Measurements from ENCODE around the gene ANKRD23.

ANKRD23 gene

GRCh38 chr2:96877042-96877451 is 33.2 kb upstream of the ANKRD23 start:
- DNase-seq (ENCODE audit: low read depth) = no peak

GRCh38 chr2:96876269-96877041 is 32.6 kb upstream of the ANKRD23 start:
- DNase-seq (ENCODE audit: low read depth) = no peak

DNA sequence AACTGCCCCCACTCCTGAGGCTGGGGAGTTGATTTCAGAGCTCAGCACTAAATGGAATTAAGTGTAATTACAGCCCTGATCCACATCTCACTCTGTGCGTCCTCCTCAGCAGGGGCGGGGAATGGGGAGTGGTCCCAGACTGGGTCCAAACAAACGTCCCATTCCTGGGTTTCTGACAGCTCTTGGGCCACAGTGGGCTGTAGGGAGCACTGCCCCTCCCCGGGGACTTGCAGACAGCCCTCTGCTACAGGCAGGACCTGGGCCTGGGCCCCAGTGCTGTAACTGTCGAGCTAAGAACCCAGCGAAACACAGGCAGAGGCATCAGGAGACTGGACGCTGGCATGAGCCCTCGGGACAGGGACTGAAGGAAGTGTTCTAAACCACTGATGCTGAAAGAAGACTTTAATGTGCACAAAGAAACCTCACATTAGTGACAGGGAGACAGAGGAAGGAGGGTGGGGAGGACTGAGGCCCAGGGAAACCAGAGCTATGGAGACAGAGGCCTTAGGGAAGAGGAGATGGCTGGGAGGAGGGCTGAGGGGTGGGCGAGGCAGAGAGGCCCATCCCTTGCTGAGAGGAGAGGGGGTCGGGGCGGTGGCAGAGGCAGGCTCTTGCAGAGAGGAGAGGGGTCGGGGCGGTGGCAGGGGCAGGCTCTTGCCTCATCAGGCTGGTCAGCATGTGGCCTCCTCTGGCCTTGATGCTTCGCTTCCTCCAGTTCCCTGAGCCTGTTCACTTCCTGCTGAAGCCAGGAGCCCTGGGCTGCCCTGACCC is 31.9 kb upstream of the ANKRD23 start:
- DNase-seq (ENCODE audit: low read depth) = no peak

DNA sequence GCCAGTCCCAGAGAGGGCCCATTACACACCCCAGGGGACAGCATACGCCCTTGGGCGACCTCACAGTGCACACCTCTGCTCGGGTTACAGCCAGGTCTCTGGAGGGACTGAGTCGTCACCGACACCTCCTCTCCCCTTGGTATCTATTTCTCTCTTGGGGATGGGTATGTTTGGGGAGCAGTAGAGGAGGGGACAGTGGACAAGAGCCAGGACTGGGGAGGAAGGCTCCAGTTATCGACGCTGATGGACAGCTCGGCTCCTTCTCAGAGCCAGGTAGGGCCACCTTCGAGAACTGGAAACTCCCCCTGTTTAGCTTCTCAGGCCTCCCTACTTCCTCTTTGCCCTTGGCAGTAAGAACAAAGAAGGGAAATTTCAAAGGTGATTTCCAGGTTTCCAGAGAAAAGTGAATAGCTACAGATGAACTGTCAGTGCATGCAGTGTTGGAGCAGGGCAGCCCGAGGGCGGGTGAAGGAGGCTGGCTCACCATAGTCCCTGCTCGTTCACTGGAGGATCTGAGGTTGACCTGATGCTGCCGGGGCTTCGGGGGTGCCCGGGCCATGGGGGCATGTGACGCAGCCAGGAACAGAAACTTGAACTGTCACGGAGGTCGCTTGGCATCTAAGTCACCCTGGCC is 30.5 kb upstream of the ANKRD23 start:
- DNase-seq (ENCODE audit: low read depth) = no peak

DNA sequence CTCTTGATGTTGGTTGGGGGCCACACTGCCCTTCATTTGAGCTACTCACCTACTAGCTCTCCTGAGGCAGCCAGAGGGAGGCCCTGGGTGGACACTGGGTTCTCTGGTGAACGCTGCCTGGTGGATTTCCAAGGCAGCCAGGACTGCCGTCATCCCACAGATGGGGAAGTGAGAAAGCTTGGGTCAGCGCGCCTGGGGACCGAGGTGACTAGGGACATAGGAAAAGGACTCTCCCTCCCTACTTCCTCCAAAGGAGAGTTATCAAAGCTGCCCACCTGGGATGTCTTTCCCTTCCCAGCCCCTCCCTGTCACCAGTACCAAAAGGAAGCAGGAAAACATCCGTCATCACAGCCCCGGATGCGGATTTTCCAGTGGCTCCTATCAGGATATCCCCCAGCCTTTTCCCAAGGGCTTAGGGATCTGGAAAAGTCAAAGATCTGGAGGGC is 29.9 kb upstream of the ANKRD23 start:
- no peak for DNase-seq (ENCODE audit: low read depth)

- DNase-seq (ENCODE audit: low read depth) = no peak
These were observed 28.9 kb upstream of the ANKRD23 start for GRCh38 chr2:96872591-96873349.

DNA sequence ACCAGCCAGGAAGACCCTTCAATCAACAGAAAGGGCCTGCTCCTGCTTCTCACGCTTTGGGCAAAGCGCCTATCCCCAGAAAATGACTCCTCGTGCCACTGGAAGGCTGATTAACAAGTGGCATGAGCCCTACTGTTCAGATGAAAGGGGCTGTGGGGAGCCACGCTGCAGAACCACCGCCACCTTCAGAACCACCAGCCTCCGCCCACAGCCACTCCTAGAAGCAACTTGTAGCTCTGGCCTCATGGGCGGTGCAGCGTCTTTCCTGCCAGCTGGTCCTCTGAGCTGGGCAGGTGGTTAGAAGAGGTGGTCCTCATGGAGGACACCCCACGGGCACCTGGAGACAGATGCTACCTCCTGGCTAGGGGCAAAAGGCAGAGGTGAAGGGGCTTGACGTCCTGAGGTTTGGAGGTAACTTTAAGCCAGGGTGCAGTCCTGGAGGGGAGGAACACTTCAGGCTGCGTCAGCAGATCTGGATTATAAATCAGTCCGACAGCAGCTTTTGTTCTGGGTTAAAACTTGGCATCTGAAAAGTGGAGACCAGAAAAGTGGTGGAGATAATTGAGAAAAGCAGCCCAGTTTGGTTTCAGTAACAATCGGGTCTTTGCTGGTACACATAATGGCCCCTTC is 26.9 kb upstream of the ANKRD23 start:
- peak; percentile 63 for DNase-seq (ENCODE audit: low read depth)

DNA sequence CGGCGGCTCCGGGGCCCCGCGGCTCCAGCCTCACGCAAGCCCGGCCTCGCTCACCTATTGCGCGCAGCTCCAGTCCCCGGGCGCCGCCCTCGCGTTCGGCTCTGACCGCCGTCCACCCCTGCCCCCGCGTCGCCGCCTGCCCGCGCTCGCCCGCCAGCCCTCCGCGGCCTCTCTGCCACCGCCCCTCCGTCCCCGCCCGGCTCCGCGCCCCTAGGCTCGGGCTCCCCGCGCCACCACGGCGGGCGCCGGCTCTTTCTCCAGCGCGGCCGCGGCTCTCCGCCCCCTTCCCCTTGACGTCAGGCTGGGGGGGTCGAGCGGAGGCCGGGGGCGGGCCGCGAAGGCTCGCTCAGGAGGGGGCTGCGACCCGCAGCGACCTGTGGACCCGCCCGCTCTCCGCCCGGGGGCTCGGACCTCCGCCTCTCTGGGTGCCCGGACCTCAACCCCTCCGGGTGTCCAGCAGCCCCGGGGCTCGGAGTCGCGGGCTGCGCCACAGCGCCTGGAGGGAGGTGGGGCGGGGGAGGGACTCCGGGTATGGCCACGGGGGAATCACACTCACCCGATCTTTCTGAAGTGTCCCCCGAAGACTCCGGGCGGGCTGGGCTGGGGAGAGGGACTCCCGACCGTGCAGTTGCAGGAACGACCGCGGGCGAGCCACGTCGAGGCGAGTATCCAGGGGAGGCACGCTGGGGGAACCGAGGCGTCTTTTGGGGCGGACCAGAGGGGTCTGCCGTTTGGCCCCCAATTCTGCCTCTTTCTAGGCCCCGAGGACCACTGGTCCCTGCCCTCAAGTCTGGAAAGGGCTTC is 26.2 kb upstream of the ANKRD23 start, which contains the start of gene SEMA4C:
Gene SEMA4C, minus strand, starts transcription at position 259 of the 804 bp plus-strand sequence. CDS start 2,194 bp downstream, outside the sequence.
- DNase-seq (ENCODE audit: low read depth) = peak; percentile 56

DNA sequence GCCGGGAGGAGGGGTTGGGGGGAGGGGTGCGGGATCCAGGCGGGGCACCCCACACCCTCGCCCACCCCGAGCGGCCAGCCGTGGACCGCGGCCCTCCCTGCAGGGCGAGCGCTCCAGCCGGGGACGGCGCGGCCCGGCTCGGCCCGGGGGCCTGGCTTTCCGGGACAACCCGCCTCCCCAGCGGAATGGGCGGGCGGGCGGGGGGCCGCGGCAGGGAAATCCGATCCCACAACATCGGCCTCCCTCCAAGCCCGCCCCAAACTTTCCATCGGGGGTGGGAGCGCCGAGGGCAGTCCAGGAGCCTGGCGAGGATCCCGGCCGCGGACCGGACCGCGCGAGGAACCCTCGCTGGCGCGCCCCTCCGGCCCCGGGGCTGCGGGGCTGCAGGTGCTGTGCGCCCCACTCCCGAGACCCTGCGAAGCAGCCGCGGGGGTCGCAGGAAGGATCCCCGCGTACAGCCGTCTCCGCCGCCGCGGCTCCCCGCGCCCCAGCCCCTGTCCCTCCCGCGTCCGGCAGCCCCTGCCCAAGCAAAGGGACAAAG is 25.5 kb upstream of the ANKRD23 start:
- DNase-seq (ENCODE audit: low read depth) = no peak

DNA sequence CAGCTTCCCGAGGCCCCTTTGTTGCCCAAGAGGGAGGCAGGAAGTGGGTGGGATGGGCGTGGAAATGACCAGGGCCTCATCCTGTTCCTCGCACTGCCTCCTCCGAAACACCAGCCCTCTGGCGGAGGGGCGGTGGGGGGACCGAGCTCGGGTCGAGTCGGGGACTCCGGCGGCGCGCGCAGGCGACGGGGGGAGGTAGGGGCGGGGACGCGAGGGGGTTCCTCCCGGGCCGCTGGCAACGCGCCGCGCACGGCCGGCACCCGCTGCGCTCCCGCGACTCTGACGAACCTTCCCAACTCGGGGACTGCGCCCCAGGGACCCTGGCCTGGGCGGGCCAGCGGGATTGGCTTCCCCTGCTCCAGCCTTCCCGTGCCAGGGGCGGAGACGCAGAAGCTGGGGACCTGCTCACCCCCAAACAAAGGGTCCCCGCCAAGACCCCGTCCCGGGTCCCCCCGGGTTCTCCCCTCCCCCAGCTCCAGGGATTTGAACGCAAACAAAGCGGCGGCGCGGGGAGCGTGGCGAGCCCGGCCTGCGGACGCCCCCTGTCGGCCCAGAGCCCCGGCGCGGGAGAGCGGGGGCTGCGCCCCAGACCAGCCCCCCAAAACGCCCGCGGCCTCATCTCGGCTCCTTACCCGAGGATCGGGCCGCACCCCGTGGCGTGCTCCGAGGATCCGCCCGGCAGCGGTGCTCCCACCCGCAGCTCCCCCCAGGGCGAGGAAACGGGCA is 24.9 kb upstream of the ANKRD23 start:
- DNase-seq (ENCODE audit: low read depth) = peak; percentile 47

- DNase-seq (ENCODE audit: low read depth) = no peak
These were observed 24.1 kb upstream of the ANKRD23 start for GRCh38 chr2:96867756-96868554.

DNA sequence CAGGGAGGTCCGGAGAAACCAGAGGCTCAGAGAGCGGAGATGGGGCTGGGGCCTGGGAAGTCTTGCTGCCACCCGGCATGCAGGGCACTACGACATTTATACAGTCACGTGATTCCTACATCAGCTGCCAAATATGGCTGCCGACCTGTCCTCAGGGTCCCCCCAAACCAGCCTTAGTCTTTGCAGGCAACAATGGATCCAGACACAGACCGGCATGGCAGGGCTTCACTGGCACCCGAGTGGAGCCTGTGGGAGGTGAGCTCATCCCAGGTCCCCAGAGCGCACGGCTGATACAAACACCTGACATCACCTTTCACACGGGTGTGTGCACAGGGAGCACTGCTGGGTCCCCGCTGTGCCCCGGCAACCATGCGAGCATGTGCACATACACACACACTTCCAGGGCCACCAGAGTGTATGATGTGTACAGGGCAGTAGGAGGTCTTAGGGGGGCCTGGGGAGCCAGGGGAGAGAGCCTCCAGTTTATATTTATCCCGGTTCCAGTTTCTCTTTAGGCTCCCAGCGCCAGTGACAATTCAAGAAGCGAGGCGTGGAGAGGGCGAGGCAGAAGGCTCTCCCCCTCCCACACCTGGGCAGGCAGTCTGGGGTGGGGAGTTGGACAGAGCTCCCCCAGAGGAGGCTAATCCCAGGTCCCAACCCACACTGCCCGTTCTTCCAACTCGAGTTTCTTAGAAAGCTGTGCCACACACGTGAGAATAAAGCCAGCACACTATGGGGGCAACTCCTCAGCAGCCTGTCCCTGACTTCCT is 23.4 kb upstream of the ANKRD23 start:
- DNase-seq (ENCODE audit: low read depth) = no peak

GRCh38 chr2:96866586-96866985 is 22.8 kb upstream of the ANKRD23 start:
- no peak for DNase-seq (ENCODE audit: low read depth)

DNA sequence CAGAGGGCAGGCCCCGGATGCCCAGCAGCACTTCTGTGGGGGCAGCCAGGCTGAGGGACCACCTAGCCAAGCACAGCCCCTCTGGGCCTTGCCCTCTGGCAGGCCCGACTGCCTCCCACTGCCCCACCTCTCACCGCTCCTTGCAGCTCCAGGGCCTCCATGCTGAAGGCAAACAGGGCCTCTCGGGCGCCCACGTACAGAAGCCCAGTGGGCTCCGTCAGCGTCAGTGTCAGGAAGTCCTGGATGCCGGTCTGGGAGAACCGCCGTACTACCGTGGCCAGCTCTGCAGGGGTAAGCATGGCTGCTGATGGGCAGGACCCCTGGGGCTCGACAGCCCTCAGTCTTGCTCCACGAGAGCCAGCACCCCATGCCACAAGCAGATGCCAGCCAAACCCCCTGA is 22.3 kb upstream of the ANKRD23 start:
- no peak for DNase-seq (ENCODE audit: low read depth)

- DNase-seq (ENCODE audit: low read depth) = no peak
These were observed 21.8 kb upstream of the ANKRD23 start for GRCh38 chr2:96865654-96866053.

DNA sequence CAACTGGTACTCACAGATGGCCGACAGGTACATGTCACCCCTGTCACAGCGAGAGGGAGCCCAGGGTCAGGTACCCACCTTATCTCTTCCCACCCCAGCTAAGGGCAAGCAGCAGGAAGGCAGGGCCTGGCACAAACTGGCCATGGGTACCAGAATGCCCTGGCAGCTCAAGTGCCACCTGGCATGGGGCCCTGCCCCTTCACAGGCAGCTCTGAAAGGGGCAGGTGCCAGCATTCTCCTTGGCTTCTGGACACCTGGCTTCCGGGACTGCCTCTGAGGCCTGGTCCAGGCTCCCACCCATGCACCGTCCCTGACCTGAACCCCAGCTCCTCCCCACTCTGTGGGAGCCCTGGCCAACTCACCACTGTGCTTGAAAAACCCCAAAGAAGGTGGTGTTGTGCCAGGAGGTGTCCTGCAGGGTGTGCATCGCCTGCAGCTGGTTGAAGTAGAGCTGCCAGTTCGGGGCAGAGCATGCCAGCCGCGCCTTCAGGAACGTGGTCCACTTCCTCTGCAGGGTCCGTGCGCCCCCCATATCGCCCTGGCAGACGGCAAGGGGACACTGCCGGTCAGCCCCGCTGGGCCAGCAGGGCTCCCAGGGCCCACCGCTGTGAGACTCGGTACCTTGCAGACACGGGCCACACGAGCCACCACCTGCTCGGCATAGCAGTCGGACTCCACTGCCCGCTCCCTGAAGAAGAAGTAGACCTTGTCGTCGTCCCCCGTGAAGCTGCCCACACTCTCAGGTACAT is 20.7 kb upstream of the ANKRD23 start:
- DNase-seq (ENCODE audit: low read depth) = no peak

Data from activated T-helper 1 cell treated with Interleukin-2 at 50 U/mL for 16 hours (primary cell).